ENCODE measurements around the gene CNEP1R1.

The CNEP1R1 gene

DNA sequence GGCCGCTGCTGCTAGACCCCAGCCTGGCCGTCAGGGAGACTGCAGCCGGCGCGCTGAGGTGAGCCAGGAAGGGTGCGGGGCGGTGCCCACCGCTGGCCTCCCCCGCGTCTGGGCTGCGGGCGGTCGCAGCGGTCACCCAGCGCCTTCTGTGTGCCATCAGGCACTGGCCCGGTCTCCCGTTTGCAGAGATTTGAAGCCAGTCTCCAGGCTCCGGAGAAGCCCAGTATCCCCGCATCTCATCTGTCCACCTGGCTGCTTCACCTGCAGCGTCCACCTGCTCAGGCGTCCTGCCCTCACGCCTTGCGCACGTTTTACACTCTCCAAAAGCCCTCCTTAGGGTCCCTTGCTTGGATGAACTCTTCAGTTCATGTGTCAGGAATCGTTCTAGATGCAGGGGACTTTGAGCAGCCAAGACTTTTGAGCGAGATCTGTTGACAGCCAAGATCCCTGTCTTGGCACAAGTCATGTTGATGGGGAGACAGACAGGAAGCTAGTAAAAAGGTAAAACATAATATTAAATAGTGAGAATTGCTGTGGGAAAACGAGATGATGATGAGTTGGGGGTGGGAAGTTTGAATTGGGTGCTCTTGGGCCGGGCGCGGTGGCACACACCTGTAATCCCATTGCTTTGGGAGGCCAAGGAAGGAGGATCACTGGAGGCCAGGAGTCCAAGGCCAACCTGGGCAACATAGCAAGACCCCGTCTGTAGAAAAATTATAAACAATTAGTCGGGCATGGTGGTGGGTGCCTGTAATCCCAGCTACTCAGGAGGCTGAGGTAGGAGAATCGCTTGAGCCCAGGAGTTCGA lies 41.7 kb downstream of the CNEP1R1 start:
- Mint-ChIP-seq H3K9me3 (no peaks in the 10 kb centered on the region), H3K27ac (peak overlapping the region; percentile 84), H3K4me1 (peaks cover 40% of the 10 kb centered on the region), H3K4me3 (peak overlapping the region; percentile 73), H3K36me3 (peaks cover 42% of the 10 kb centered on the region)
- no peak for DNase-seq (ENCODE audit: low spot score in 2 of 2)
- ATAC-seq: no peak

DNA sequence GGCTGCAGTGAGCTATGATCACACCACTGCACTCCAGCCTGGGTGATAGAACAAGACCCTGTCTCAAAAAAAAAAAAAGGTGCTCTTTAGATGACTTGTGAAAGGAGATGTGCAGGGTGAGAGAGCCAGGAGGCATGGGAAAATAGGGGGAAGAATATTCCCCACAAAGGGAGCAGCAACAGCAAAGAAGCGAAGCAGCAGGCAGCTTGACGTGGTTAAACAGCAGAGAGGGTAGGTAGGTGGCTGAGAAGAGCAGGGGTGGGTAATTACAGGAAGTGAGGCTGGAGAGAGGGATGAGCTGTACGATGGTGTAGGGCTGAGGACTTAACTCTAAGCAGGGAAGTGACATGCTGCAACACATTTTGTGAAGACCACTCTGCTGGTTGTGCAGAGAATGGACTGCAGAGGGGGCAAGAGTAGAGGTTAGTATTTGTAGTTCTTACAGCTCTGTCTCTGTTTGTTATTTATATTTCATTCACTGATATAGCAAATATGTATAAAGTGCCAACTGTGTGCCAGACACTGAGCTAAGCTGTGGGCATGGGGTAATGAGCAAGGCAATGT lies 42.3 kb downstream of the CNEP1R1 start:
- Mint-ChIP-seq H3K4me3 (peak overlapping the region; percentile 73), H3K4me1 (peaks cover 43% of the 10 kb centered on the region)
- DNase-seq (ENCODE audit: low spot score in 2 of 2): peak in 1 of 2 donors; percentile 64

DNA sequence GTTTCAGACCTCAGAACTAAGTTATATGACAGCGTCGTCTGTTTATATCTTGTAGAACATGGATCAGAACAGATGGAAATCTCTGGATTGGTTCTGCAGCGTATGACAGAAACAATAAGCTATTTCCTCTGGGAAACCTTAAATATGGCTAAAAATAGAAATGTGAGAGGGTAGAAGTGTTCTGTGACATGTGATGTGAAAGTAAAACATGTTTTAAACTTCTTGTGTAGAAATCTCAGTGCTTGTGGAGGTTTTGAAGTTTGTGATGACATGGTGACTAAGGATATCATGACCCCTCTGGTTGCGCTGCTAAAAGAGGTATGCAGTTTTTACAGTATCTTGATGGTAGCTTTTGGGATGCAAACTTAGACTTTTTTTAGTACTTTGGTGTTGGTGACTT lies 43.5 kb downstream of the CNEP1R1 start:
- H3K4me1 Mint-ChIP-seq: peaks cover 54% of the 10 kb centered on the region
- no peak for ATAC-seq
- H3K4me3 Mint-ChIP-seq: peak overlapping the region; percentile 73

More for the DNA sequence above, 42.3 kb downstream of the CNEP1R1 start:
- Mint-ChIP-seq H3K36me3 (peaks cover 49% of the 10 kb centered on the region), H3K27ac (peak overlapping the region; percentile 84), H3K9me3 (no peaks in the 10 kb centered on the region)
- peak; percentile 45 for ATAC-seq

DNA sequence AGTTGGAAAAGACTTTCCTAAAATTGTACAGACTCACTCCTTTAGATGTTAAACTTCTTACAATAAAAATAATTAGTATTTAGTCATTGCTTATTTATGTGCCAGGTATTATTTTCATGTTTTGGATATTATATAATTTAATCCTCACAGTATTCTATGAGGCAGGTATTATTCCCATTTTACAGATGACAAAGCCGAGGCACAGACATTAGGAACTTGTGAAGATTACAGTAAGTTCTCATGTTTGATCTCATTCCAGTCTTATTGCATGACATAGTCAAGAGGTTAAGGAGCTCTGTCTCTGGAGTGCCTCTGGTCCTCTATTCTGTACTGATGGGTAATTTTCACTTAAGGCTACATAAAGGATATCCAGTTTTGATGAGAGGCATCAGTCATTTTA lies 44.0 kb downstream of the CNEP1R1 start:
- no peak overlapping the region for H3K4me3 Mint-ChIP-seq
- no peak overlapping the region for H3K27ac Mint-ChIP-seq
- peaks cover 54% of the 10 kb centered on the region for H3K4me1 Mint-ChIP-seq
- H3K9me3 Mint-ChIP-seq: no peaks in the 10 kb centered on the region
- H3K36me3 Mint-ChIP-seq: peaks cover 65% of the 10 kb centered on the region
- ATAC-seq (no peak), DNase-seq (ENCODE audit: low spot score in 2 of 2) (no peak)

More for the DNA sequence above, 43.5 kb downstream of the CNEP1R1 start:
- peaks cover 60% of the 10 kb centered on the region for H3K36me3 Mint-ChIP-seq
- no peaks in the 10 kb centered on the region for H3K9me3 Mint-ChIP-seq
- DNase-seq (ENCODE audit: low spot score in 2 of 2): no peak
- peak overlapping the region; percentile 84 for H3K27ac Mint-ChIP-seq

DNA sequence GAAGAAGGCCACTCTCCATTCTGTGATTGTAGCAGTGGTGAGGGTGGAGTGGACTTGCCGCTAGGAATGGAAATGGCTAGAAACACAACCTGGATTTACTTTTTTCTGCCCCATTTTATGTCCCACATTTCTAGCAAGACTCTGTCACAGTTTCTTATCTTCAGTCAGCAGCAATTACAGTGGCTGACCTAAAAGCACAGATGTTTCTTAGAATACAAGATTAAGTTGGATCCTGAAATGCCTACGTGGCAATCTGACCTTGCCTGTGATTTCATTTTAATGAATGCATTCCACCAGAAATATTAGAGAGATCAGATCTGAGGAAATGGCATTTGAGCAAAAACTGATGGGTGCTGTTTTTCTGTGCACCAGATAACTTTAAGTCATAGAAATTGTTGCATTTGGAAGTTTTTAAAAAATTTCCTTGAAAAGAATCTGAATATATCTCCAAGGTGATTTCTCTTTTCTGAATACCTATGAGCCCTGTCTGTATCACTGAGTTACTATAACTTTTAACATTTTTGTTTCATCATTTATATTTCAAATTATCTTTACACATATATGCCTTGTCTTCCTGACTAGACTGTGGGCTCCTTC lies 46.1 kb downstream of the CNEP1R1 start:
- H3K4me1 Mint-ChIP-seq: peaks cover 49% of the 10 kb centered on the region
- DNase-seq (ENCODE audit: low spot score in 2 of 2) (no peak), ATAC-seq (no peak)
- H3K36me3 Mint-ChIP-seq: peaks cover 85% of the 10 kb centered on the region
- H3K27ac Mint-ChIP-seq: peak overlapping the region; percentile 48
- no peak overlapping the region for H3K4me3 Mint-ChIP-seq
- H3K9me3 Mint-ChIP-seq: no peaks in the 10 kb centered on the region

DNA sequence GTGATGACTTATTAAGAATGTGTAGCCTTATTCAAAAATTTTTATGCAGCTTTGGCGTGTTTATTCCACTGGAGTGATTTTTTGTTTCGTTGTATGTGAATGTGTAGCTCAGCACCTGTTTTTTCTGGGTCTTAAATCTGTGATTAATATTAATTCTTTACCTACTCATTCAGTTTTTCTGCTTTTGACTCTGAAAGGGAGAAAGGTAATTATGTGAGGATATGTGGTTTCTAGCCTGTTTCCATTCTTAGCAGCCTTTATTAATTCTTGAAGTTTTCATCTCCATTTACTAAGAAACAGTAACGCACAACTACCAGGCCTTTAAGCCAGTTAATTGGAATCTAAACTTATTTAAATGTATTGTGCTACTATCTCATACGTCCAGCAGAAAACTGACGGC lies 47.7 kb downstream of the CNEP1R1 start:
- H3K9me3 Mint-ChIP-seq: no peaks in the 10 kb centered on the region
- peaks cover 93% of the 10 kb centered on the region for H3K36me3 Mint-ChIP-seq
- peak; percentile 69 for ATAC-seq
- peaks cover 36% of the 10 kb centered on the region for H3K4me1 Mint-ChIP-seq
- peak overlapping the region; percentile 83 for H3K27ac Mint-ChIP-seq
- DNase-seq (ENCODE audit: low spot score in 2 of 2): no peak
- H3K4me3 Mint-ChIP-seq: peak overlapping the region; percentile 15

DNA sequence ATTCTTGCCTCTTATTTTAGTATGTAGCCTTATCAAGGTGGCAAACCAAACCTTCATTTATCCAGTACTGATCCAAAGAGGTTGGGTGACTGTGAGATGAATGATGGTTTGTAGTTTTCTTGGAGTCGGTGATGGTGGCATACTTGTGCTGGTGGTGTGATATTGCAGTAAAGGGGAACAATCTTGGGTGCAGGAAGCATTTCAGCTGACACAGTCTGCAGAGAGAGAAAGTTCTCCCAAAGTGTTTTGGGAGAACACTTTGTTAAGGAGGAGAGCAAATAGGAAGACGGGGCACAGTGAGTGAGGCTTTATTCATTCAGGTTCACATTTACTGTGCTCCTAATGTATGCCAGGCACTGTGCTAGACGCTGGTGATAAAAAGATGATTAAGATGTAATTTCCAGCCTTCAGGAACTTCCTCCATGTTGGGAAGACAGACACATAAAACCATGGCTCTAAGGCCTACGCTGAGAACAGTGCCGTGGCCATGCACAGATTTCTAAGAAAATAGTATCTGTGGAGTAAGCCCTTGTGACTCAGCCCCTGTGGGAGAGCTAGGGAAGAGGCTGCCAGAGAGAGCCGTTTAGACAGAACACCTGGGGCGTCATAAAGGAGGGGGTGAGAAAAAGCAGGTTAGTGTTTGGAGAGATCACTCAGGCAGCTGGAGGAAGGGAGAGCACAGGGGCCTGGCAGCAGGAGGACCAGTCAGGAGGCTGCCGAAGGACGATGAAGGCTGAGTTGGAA lies 54.5 kb downstream of the CNEP1R1 start:
- peak overlapping the region; percentile 44 for H3K27ac Mint-ChIP-seq
- DNase-seq (ENCODE audit: low spot score in 2 of 2): no peak
- H3K4me1 Mint-ChIP-seq: peaks cover 9% of the 10 kb centered on the region
- H3K36me3 Mint-ChIP-seq: peaks cover 98% of the 10 kb centered on the region
- H3K4me3 Mint-ChIP-seq: no peak overlapping the region
- H3K9me3 Mint-ChIP-seq: no peaks in the 10 kb centered on the region
- no peak for ATAC-seq

DNA sequence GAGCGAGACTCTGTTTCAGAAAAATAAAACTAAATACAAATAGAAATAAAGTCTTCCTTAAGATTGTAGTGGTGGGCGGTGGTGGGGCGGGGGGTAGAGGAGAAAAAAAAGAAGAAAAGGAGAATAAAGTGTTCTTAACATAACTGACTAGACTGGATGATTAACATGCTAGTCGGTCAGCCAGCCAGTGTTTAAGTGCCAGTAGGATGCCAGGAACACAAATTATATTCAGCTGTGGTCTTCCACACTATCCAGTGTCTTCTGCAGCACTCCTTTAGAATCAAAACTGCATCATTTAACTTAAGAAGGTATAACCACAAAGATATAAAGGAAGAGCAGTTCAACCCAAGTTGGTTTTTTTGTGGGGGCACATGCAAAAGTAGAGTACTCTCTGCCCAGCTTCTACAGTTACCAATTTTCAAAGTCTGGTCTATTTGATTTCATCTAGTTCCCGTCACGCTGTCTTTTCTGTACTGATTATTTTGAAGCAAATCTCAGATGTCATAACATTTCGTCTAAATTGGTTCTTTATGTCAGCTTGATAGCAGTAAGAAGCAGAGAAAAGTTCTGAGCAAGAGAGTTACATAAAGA lies 56.5 kb downstream of the CNEP1R1 start:
- no peak for DNase-seq (ENCODE audit: low spot score in 2 of 2)
- H3K4me1 Mint-ChIP-seq: peaks cover 9% of the 10 kb centered on the region
- no peak for ATAC-seq
- no peak overlapping the region for H3K27ac Mint-ChIP-seq
- peaks cover 98% of the 10 kb centered on the region for H3K36me3 Mint-ChIP-seq
- no peak overlapping the region for H3K4me3 Mint-ChIP-seq
- H3K9me3 Mint-ChIP-seq: no peaks in the 10 kb centered on the region

DNA sequence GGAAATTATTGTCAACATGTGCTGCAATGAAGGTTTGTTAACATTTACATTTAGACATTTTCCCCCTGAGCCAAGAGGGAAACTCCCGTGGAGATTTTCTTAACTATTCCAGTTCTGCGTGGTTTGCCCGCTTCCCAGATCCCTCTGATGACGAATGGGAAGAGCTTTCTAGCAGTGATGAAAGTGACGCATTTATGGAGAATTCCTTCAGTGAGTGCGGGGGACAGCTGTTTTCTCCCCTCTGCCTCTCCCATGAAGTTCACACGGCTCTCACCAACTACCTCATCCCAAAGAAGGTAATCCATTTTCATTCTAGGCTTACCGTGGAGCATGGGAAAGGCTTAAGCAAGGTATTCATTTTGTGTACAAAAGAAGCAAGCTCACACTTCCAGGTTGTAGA lies 59.0 kb downstream of the CNEP1R1 start:
- peaks cover 96% of the 10 kb centered on the region for H3K36me3 Mint-ChIP-seq
- no peak overlapping the region for H3K4me3 Mint-ChIP-seq
- H3K4me1 Mint-ChIP-seq: peaks cover 9% of the 10 kb centered on the region
- H3K9me3 Mint-ChIP-seq: no peaks in the 10 kb centered on the region
- no peak for DNase-seq (ENCODE audit: low spot score in 2 of 2)
- no peak for ATAC-seq
- no peak overlapping the region for H3K27ac Mint-ChIP-seq

DNA sequence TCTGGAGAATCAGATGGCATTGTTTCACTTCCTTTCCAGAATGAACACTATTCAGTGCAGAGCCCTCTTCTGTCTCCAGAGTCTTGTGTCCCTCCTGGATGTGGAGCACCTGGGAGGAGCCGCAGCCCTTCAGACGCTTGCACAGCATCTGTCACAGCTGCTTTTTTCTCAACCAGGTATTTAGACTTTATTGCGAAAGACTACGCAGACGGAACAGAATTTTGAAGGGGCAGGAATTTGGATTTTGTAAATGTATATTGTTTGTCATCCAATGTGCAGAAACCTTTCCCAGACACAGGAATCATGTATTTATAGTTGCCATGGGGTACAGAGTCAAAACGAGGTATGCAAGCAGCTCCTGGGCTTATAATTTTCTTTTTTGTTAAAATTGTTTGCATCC lies 61.2 kb downstream of the CNEP1R1 start:
- ATAC-seq (no peak), DNase-seq (ENCODE audit: low spot score in 2 of 2) (no peak)
- Mint-ChIP-seq H3K4me1 (no peaks in the 10 kb centered on the region), H3K4me3 (no peak overlapping the region), H3K9me3 (no peaks in the 10 kb centered on the region), H3K27ac (no peak overlapping the region), H3K36me3 (peaks cover 87% of the 10 kb centered on the region)

Measured in stimulated activated effector memory CD8-positive, alpha-beta T cell treated with anti-CD3 and anti-CD28 coated beads, Interleukin-12 subunit alpha, Interleukin-12 subunit beta, amount 100 ng/mL, for 72 hours (primary cell).